ENCODE measurements around the gene RASL11B.

- TF ChIP-seq POLR2AphosphoS5 (IDR thresholded peaks at IDR 0.05; ENCODE audit: low read depth): no peak
- no peak for TF ChIP-seq CTCF (IDR thresholded peaks at IDR 0.05; ENCODE audit: insufficient read depth, low read length)
- no peak for TF ChIP-seq REST (IDR thresholded peaks at IDR 0.05; ENCODE audit: insufficient replicate concordance, low read depth)
- TF ChIP-seq GABPA (IDR thresholded peaks at IDR 0.05; ENCODE audit: low read depth): no peak
These were observed 18.9 kb downstream of the RASL11B start for GRCh38 chr4:52880994-52881393.

All from HL-60 (cell line).